RCC 7860 (cell line): ENCODE measurements around the gene PTTG2.

Experiments used
- DNase-seq: peaks from one replicate; pipeline ENCODE4 v3.0.0-alpha.2; 2015; ENCODE audit warnings: low spot score
- FAIRE-seq: peaks from 2 replicates; lab custom pipeline; 2012; peaks lifted over from hg19 to GRCh38; lab: Jason Lieb, UNC

The PTTG2 gene

GRCh38 chr4:37982736-37983135 lies 22.5 kb downstream of the PTTG2 start:
- DNase-seq: no peak
- FAIRE-seq: no peak

- DNase-seq (no peak), FAIRE-seq (no peak)
Observed at GRCh38 chr4:37983951-37984350, 23.8 kb downstream of the PTTG2 start.

GRCh38 chr4:37985730-37986275 lies 25.6 kb downstream of the PTTG2 start:
- DNase-seq: no peak
- FAIRE-seq: no peak

- no peak for FAIRE-seq
- no peak for DNase-seq
Observed at GRCh38 chr4:37988670-37989069, 28.5 kb downstream of the PTTG2 start.

GRCh38 chr4:37989398-37990260 lies 29.4 kb downstream of the PTTG2 start:
- FAIRE-seq (no peak), DNase-seq (no peak)

GRCh38 chr4:37990731-37991245 lies 30.6 kb downstream of the PTTG2 start:
- no peak for FAIRE-seq

GRCh38 chr4:37991623-37992410 lies 31.6 kb downstream of the PTTG2 start:
- no peak for FAIRE-seq

More at GRCh38 chr4:37990731-37991245, 30.6 kb downstream of the PTTG2 start:
- no peak for DNase-seq

GRCh38 chr4:37993806-37994205 lies 33.6 kb downstream of the PTTG2 start:
- DNase-seq (no peak), FAIRE-seq (no peak)

More at GRCh38 chr4:37991623-37992410, 31.6 kb downstream of the PTTG2 start:
- no peak for DNase-seq

GRCh38 chr4:37994569-37994968 lies 34.4 kb downstream of the PTTG2 start:
- no peak for FAIRE-seq
- no peak for DNase-seq

GRCh38 chr4:37995299-37995821 lies 35.2 kb downstream of the PTTG2 start:
- FAIRE-seq (no peak), DNase-seq (no peak)

- FAIRE-seq (no peak), DNase-seq (no peak)
Observed at GRCh38 chr4:37995981-37996775, 36.0 kb downstream of the PTTG2 start.

- DNase-seq (no peak), FAIRE-seq (no peak)
Observed at GRCh38 chr4:37998226-37998625, 38.0 kb downstream of the PTTG2 start.

GRCh38 chr4:37999000-37999716 lies 39.0 kb downstream of the PTTG2 start:
- FAIRE-seq (no peak), DNase-seq (no peak)

GRCh38 chr4:37999965-38000364 lies 39.8 kb downstream of the PTTG2 start:
- DNase-seq: no peak
- no peak for FAIRE-seq

GRCh38 chr4:38001927-38002326 lies 41.7 kb downstream of the PTTG2 start:
- DNase-seq: no peak
- no peak for FAIRE-seq

- no peak for FAIRE-seq
- DNase-seq: no peak
Observed at GRCh38 chr4:38002451-38003071, 42.4 kb downstream of the PTTG2 start.

GRCh38 chr4:38003102-38003501 lies 42.9 kb downstream of the PTTG2 start:
- FAIRE-seq (no peak), DNase-seq (no peak)

GRCh38 chr4:38003628-38004027 lies 43.4 kb downstream of the PTTG2 start:
- DNase-seq: no peak
- FAIRE-seq: no peak

GRCh38 chr4:38004062-38004461 lies 43.9 kb downstream of the PTTG2 start:
- no peak for FAIRE-seq
- DNase-seq: no peak
